T-cell (primary cell): Measurements from ENCODE around the gene RAB11FIP3. TPM values are rescaled to one million over a fixed set of nuclear protein-coding genes. Genes with fewer than 3 reads are reported as not detected.
"Not testable (repeated sequence)": the region's sequence is repeated elsewhere in the genome, so short reads cannot be mapped to it uniquely, and the experiment has no call there.

ENCODE experiments used
- ATAC-seq, 4 experiments: fragments of 200-7000 bp in 3 of 4; fragments of 150-1000 bp in 1 of 4; cut with Tn5 transposase; replicated peaks in 1 of 4; 1 replicate in 3 of 4; 2 replicates in 1 of 4; pipeline ENCODE4 v1.10.0; 2021; ENCODE audit warnings: moderate library complexity in 3 of 4, mild to moderate bottlenecking in 2 of 4, moderate number of reproducible peaks in 1 of 4
- CTCF ChIA-PET, 2 donors: fragments of 300-600 bp; sonication (Branson Sonifier 250); formaldehyde crosslinking; loops; one replicate each; lab custom pipeline; 2022; ENCODE audit warnings: antibody characterized with exemption in 2 of 2; lab: Charles Lee
- POLR2A ChIA-PET, 2 donors: fragments of 300-600 bp; sonication (Branson Sonifier 250); formaldehyde crosslinking; loops; one replicate each; lab custom pipeline; 2022; ENCODE audit warnings: antibody characterized with exemption in 2 of 2; lab: Charles Lee
- DNase-seq, 35 experiments: peaks; one replicate each; pipeline versions ENCODE4 v3.0.0 to v3.0.0-alpha.2; 2013 to 2023
- H3K27ac ChIP-seq: one replicate; pipeline ENCODE4 v1.5.1; 2013; ENCODE audit warnings: low read length
- H3K27me3 ChIP-seq, 2 experiments: replicated peaks in 1 of 2; 1 replicate in 1 of 2; 2 replicates in 1 of 2; pipeline versions ENCODE4 v1.6.1 to v1.7.0; 2013; ENCODE audit warnings: low read length in 1 of 2, mixed read lengths in 1 of 2; ENCODE audit not compliant: control insufficient read depth in 2 of 2, insufficient read depth in 2 of 2; ENCODE audit errors: extremely low read depth in 1 of 2
- H3K36me3 ChIP-seq, 2 donors: 1 replicate in 1 of 2; 2 replicates in 1 of 2; pipeline versions ENCODE4 v1.6.1 to v1.7.0; 2013; ENCODE audit warnings: low read length in 1 of 2; ENCODE audit not compliant: control insufficient read depth in 2 of 2, insufficient read depth in 1 of 2; ENCODE audit errors: extremely low read depth in 1 of 2
- H3K4me1 ChIP-seq, 2 experiments: 1 replicate in 1 of 2; 2 replicates in 1 of 2; pipeline versions ENCODE4 v1.6.1 to v1.7.0; 2013; ENCODE audit warnings: low read length in 2 of 2, mixed read lengths in 1 of 2; ENCODE audit not compliant: insufficient read depth in 2 of 2, control insufficient read depth in 1 of 2; ENCODE audit errors: extremely low read depth in 1 of 2
- H3K4me3 ChIP-seq, 2 donors: 1 replicate in 1 of 2; 2 replicates in 1 of 2; pipeline versions ENCODE4 v1.5.1 to v1.7.0; 2013; ENCODE audit warnings: mild to moderate bottlenecking in 2 of 2, low read length in 1 of 2, moderate library complexity in 1 of 2; ENCODE audit not compliant: control insufficient read depth in 1 of 2; ENCODE audit errors: extremely low read depth in 1 of 2
- H3K9me3 ChIP-seq: 2 replicates; pipeline ENCODE4 v1.7.0; 2013
- H3K27ac Mint-ChIP-seq, 2 donors: one replicate each; pipeline ENCODE4 v1.8.0; 2020 to 2021; ENCODE audit warnings: mild to moderate bottlenecking in 2 of 2, mixed read lengths in 2 of 2
- H3K27me3 Mint-ChIP-seq, 2 donors: one replicate each; pipeline ENCODE4 v1.8.0; 2021 to 2022; ENCODE audit warnings: mixed read lengths in 2 of 2
- H3K36me3 Mint-ChIP-seq: one replicate; pipeline ENCODE4 v1.8.0; 2021; ENCODE audit warnings: mixed read lengths
- H3K4me1 Mint-ChIP-seq, 3 donors: one replicate each; pipeline ENCODE4 v1.8.0; 2020 to 2022; ENCODE audit warnings: mixed read lengths in 3 of 3, mild to moderate bottlenecking in 1 of 3
- H3K4me3 Mint-ChIP-seq, 3 donors: one replicate each; pipeline ENCODE4 v1.8.0; 2020 to 2022; ENCODE audit warnings: mild to moderate bottlenecking in 3 of 3, mixed read lengths in 3 of 3, moderate library complexity in 3 of 3
- H3K9me3 Mint-ChIP-seq, 3 donors: one replicate each; pipeline ENCODE4 v1.8.0; 2020 to 2022; ENCODE audit warnings: mixed read lengths in 3 of 3
- WGBS: methylation state at CpG from one replicate; pipeline ENCODE4 v1.1.5; 2013; ENCODE audit warnings: missing lambda C conversion rate; ENCODE audit not compliant: insufficient coverage; 5-methylcytosine and 5-hydroxymethylcytosine counted together
- total RNA-seq, 35 experiments: library from RNA in 6 of 35; stranded (reverse) in 6 of 35; fragments of 120-200 nt in 1 of 35; gene quantifications; one replicate each; pipeline versions ENCODE4 v1.2.1 to v1.2.4 and lab custom pipeline; 2013 to 2026

RAB11FIP3 gene
- total RNA-seq, 5 donors from 2014 or later (not counting 1 experiment from before 2014, with no cell fraction given), result 36.9 to 49.0 (median 44.1) TPM

DNA sequence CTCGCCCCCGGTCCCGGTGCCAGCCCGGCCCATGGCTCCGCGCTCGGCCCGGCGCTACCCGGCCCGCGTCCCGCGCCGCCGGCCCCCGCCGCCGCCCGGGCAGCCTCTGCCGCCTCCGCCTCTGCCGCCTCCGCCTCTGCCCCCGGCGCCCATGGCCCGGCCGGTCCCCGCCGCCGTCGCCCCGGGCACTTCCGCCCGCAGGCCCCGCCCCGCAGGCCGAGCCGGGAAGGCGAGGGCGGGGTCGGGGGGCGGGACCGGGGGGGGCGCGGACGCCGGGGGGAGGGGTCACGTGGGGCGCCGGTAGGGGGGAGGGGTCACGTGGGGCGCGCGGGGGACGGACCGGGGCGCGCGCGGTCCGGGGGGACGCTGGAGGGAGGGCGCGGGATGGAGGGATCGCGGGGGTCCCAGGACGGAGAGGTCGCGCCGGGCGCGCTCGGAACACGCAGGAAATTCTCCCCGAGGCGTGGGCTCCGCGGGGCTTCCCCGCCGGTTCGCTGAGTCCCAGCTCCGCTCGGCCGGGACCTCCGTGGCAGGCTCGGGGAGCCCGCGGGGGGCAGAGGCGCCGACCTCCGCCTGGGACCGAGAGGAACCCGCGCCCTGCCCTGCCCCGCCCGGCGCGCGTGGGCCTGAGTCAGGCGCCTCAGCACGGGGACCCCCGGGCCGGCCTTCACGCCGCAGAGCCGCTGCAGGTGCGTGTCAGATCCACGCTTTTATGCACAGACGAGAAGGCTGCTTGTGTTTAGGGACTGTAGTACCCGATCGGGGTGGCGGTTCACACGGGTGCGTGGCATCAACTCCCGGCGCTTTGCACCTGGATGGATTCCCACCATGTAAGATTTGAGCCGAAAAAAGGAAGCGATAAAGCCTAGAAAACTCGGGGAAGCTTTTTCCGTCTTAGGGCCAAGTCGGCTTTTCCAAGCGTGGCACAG lies 43.4 kb upstream of the RAB11FIP3 start, which contains the start of gene PGAP6:
PGAP6 (minus strand) TSS at position 190 of the 929 bp plus-strand sequence; CDS start at position 33, 157 bp downstream.
- Mint-ChIP-seq H3K4me3 (peak within 1 kb of the TSS; percentile 82 to 91 (median 90)), H3K36me3 (no peaks in the 10 kb centered on the region), H3K27ac (peak within 1 kb of the TSS; percentile 80 to 87), H3K9me3 (no peaks in the 10 kb centered on the region), H3K27me3 (no peaks in the 10 kb centered on the region), H3K4me1 (peaks cover 27 to 35% (median 31%) of the 10 kb centered on the region in 3 donors)
- Histone ChIP-seq H3K27ac (peak within 1 kb of the TSS; percentile 4), H3K4me3 (peak within 1 kb of the TSS; percentile 63 to 90), H3K4me1 (peaks cover 5 to 52% of the 10 kb centered on the region in 2 experiments), H3K27me3 (no peaks in the 10 kb centered on the region), H3K36me3 (peaks cover 0 to 7% of the 10 kb centered on the region in 2 donors), H3K9me3 (no peaks in the 10 kb centered on the region)
- under 1% methylated on average over 87 of the region's 123 CpGs for WGBS
- ATAC-seq (peak; percentile 63 to 75 (median 72)), DNase-seq (peak in 29 of 35 experiments; percentile 18 to 82 (median 45))
- CTCF ChIA-PET, result interaction anchor here (0.6 to 1.0 kb wide), 4 partner anchors 9 to 282 kb away, joined by 3 to 5 read pairs (median 3); no protein-coding TSS in a partner anchor
- POLR2A ChIA-PET, result interaction anchor here (0.5 to 0.7 kb wide), 3 partner anchors 29 to 172 kb away, joined by 3 to 5 read pairs (median 5); partner anchors contain the start of gene AXIN1 (in 1 of the 2)

DNA sequence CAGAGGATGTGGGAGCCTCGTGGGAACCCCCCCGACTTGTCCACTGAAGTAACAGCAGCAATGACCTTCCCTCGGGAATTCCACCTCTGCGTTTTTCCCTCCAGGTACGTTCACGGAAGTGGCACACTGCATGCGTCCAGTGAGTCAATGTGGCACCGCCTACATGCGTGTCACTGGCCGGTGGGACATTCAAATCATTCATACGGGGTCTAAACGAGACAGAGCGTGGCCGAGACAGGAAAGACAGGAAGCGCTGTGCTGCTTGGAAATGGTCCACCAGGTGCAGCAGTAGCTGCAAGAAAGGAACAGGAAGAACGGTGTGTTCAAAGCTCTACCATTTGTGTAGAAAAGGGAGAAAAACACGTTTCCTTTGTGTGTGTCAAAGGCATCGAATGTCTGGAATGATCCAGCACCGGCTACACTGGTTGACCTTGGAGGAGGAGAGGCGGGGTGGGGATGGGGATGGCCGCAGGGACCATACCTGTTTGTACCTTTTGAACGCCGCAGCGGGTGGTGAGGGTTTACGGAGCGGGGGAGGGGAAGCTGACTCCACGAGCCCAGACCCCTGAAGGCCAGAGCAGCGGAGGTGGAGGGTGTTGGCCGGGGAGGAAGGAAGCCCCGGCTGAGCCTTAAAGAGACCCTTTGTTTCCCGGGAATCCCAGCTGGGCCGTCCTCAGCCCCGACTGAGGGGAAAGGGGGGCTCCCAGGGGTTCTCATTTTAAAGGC lies 42.0 kb upstream of the RAB11FIP3 start:
- CTCF ChIA-PET, result interaction anchor here in 1 of 2 donors (1.0 kb wide), 1 partner anchor 8 kb away, joined by 3 read pairs; no protein-coding TSS in a partner anchor
- DNase-seq (peak in 11 of 35 experiments; percentile 24 to 63 (median 36)), ATAC-seq (peak in 2 of 4 experiments; percentile 14 to 49)
- Mint-ChIP-seq H3K4me1 (peaks cover 27 to 34% (median 30%) of the 10 kb centered on the region in 3 donors), H3K27ac (peak overlapping the region; percentile 65 to 84), H3K9me3 (no peaks in the 10 kb centered on the region), H3K27me3 (no peaks in the 10 kb centered on the region), H3K4me3 (peak overlapping the region; percentile 82 to 91 (median 90)), H3K36me3 (no peaks in the 10 kb centered on the region)
- Histone ChIP-seq H3K27ac (peak overlapping the region; percentile 24), H3K27me3 (no peaks in the 10 kb centered on the region), H3K36me3 (no peaks in the 10 kb centered on the region), H3K4me1 (peaks cover 5 to 49% of the 10 kb centered on the region in 2 experiments), H3K9me3 (no peaks in the 10 kb centered on the region), H3K4me3 (peak overlapping the region; percentile 59 to 90)
- WGBS, result 18% methylated on average over 33 of the region's 33 CpGs
- POLR2A ChIA-PET, result interaction anchor here in 1 of 2 donors (0.6 kb wide), 1 partner anchor 18 kb away, joined by 3 read pairs; no protein-coding TSS in a partner anchor

DNA sequence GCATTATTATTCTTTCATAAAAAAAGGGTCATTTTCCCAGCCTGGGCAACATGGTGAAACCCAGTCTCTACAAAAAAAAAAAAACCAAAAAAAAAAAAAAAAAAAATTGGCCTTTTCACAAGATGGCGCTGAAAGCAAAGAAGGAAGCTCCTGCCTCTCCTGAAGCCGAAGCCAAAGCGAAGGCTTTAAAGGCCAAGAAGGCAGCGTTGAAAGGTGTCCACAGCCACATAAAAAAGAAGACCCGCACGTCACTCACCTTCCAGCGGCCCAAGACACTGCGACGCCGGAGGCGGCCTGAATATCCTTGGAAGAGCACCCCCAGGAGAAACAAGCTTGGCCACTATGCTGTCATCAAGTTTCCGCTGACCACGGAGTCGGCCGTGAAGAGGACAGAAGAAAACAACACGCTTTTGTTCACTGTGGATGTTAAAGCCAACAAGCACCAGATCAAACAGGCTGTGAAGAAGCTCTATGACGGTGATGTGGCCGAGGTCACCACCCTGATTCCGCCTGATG lies 38.8 kb upstream of the RAB11FIP3 start:
- no peaks in the 10 kb centered on the region for H3K9me3 Mint-ChIP-seq
- peaks cover 13 to 22% (median 20%) of the 10 kb centered on the region in 3 donors for H3K4me1 Mint-ChIP-seq
- peaks cover 5 to 24% of the 10 kb centered on the region in 2 experiments for H3K4me1 ChIP-seq
- POLR2A ChIA-PET, result no interaction called here
- H3K9me3 ChIP-seq, result no peaks in the 10 kb centered on the region
- H3K36me3 Mint-ChIP-seq, result no peaks in the 10 kb centered on the region
- ATAC-seq (no peak), DNase-seq (no peak)
- no peak overlapping the region for H3K27ac ChIP-seq
- no peaks in the 10 kb centered on the region for H3K36me3 ChIP-seq
- H3K27ac Mint-ChIP-seq, result no peak overlapping the region
- no peak overlapping the region for H3K4me3 ChIP-seq
- no peaks in the 10 kb centered on the region for H3K27me3 ChIP-seq
- H3K27me3 Mint-ChIP-seq, result no peaks in the 10 kb centered on the region
- no peak overlapping the region for H3K4me3 Mint-ChIP-seq
- WGBS, result 88% methylated on average over 11 of the region's 19 CpGs
- CTCF ChIA-PET, result interaction anchor here in 1 of 2 donors (0.6 kb wide), 1 partner anchor 216 kb away, joined by 3 read pairs; no protein-coding TSS in a partner anchor

- 86% methylated on average over 10 of the region's 20 CpGs for WGBS
- peaks cover 7 to 28% (median 25%) of the 10 kb centered on the region in 3 donors for H3K4me1 Mint-ChIP-seq
- POLR2A ChIA-PET, H3K4me3 Mint-ChIP-seq, ATAC-seq, H3K9me3 ChIP-seq, H3K36me3 Mint-ChIP-seq, H3K9me3 Mint-ChIP-seq, H3K36me3 ChIP-seq, H3K27me3 ChIP-seq, H3K27me3 Mint-ChIP-seq, H3K4me3 ChIP-seq, H3K27ac ChIP-seq, CTCF ChIA-PET, DNase-seq: not testable (repeated sequence)
- peak overlapping the region in 1 of 2 donors; percentile 1 for H3K27ac Mint-ChIP-seq
- H3K4me1 ChIP-seq, result peaks cover 5 to 28% of the 10 kb centered on the region in 2 experiments
Observed at GRCh38 chr16:387761-388666, 37.4 kb upstream of the RAB11FIP3 start.

DNA sequence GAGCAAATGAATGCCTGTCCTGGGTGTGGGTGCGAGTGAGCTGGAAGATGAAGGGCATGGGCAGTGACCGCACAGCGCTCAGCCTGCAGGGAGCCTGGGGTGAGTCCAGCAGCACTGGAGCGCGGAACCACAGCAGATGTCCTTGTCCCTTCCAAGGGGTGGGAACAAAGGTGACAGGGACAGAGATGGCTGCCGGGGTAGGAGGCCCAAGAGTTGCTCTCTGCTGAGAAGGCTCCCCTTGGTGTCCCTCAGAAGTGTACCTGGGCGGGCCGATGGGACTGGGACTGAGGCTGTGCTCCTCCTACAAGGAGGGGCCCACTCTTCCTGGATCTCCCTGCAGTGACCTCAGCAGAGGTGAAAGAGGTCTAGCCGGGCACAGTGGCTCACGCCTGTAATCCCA lies 36.1 kb upstream of the RAB11FIP3 start:
- WGBS, result 96% methylated on average over 6 of the region's 10 CpGs
- Histone ChIP-seq H3K4me1 (peaks cover 0 to 15% of the 10 kb centered on the region in 2 experiments), H3K4me3 (no peak overlapping the region), H3K36me3 (no peaks in the 10 kb centered on the region), H3K27ac (no peak overlapping the region), H3K27me3 (no peaks in the 10 kb centered on the region), H3K9me3 (no peaks in the 10 kb centered on the region)
- DNase-seq, result no peak
- H3K4me3 Mint-ChIP-seq, result no peak overlapping the region
- ChIA-PET CTCF (no interaction called here), POLR2A (interaction anchor here in 1 of 2 donors (0.7 kb wide), 1 partner anchor 19 kb away, joined by 4 read pairs; the partner anchor contains the start of gene MRPL28)
- H3K27ac Mint-ChIP-seq, result no peak overlapping the region
- no peak for ATAC-seq
- H3K4me1 Mint-ChIP-seq, result peaks cover 0 to 15% (median 15%) of the 10 kb centered on the region in 3 donors
- no peaks in the 10 kb centered on the region for H3K27me3 Mint-ChIP-seq
- H3K9me3 Mint-ChIP-seq, result no peaks in the 10 kb centered on the region
- H3K36me3 Mint-ChIP-seq, result no peaks in the 10 kb centered on the region
